Esophagus muscularis mucosa (tissue), 4 donors: Measurements from ENCODE around the gene ZNF546. TPM values are rescaled to one million over a fixed set of nuclear protein-coding genes. Genes with fewer than 3 reads are reported as not detected.

ENCODE experiments used
- DNase-seq: peaks from one replicate; pipeline ENCODE4 v3.0.0-alpha.2; 2017; ENCODE audit errors: extremely low spot score
- H3K27ac ChIP-seq, 4 donors: fragments of 200-600 bp; sonication (generic); replicated peaks in 1 of 4; 1 replicate in 3 of 4; 2 replicates in 1 of 4; pipeline ENCODE4 v1.5.1; 2016 to 2019; ENCODE audit warnings: mild to moderate bottlenecking in 1 of 4
- H3K27me3 ChIP-seq, 4 donors: fragments of 200-600 bp; sonication (generic); one replicate each; pipeline versions ENCODE4 v1.5.1 to v1.6.0; 2016 to 2019
- H3K36me3 ChIP-seq, 4 donors: fragments of 200-600 bp; sonication (generic); one replicate each; pipeline ENCODE4 v1.5.1; 2016 to 2019
- H3K4me1 ChIP-seq, 4 donors: fragments of 200-600 bp; sonication (generic); one replicate each; pipeline ENCODE4 v1.5.1; 2016 to 2019
- H3K4me3 ChIP-seq, 4 donors: fragments of 200-600 bp; sonication (generic); 1 replicate in 2 of 4; 2 replicates in 2 of 4; pipeline ENCODE4 v1.5.1; 2016 to 2019; ENCODE audit warnings: mild to moderate bottlenecking in 4 of 4, moderate library complexity in 1 of 4
- H3K9me3 ChIP-seq, 4 donors: fragments of 200-600 bp; sonication (generic); 1 replicate in 3 of 4; 2 replicates in 1 of 4; pipeline ENCODE4 v1.5.1; 2016 to 2019
- CTCF ChIP-seq, 3 experiments: fragments of 200-600 bp in 2 of 3; fragments of 450-650 bp in 1 of 3; sonication (generic) in 2 of 3; IDR thresholded peaks; one replicate each; pipeline ENCODE4 v1.5.1; 2017 to 2019; ENCODE audit warnings: antibody characterized with exemption in 3 of 3, mild to moderate bottlenecking in 2 of 3, moderate library complexity in 1 of 3
- EP300 ChIP-seq: sonication (generic); formaldehyde crosslinking; IDR thresholded peaks from one replicate; pipeline ENCODE4 v1.6.1; 2017; ENCODE audit warnings: antibody characterized with exemption
- POLR2A ChIP-seq: fragments of 450-650 bp; IDR thresholded peaks from one replicate; pipeline ENCODE4 v1.6.1; 2017; ENCODE audit warnings: antibody characterized with exemption, moderate library complexity, mild to moderate bottlenecking, low read depth
- POLR2AphosphoS5 ChIP-seq, 2 donors: sonication (generic); formaldehyde crosslinking; IDR thresholded peaks; one replicate each; pipeline ENCODE4 v1.6.1; 2017; ENCODE audit warnings: antibody characterized with exemption in 2 of 2
- WGBS: methylation state at CpG from one replicate; pipeline ENCODE4 v1.1.5; 2018; 5-methylcytosine and 5-hydroxymethylcytosine counted together
- intact Hi-C: fragments of 100-400 bp; cut with DNase I; formaldehyde crosslinking; loops from one replicate; pipeline ENCODE4 v1.15.1; 2023
- total RNA-seq, 4 donors: library from RNA; depleted of rRNA; stranded (reverse); fragments of >200 nt; gene quantifications; one replicate each; pipeline versions ENCODE4 v1.1.0 to v1.2.1, GENCODE V29; 2016

Gene ZNF546
- total RNA-seq, 4 donors from 2014 or later, result 3.6 to 8.5 (median 5.5) TPM

GRCh38 chr19:39963898-39964297, 33.0 kb upstream of the ZNF546 start:
- TF ChIP-seq POLR2AphosphoS5 (IDR thresholded peaks at IDR 0.05), result no peak
- no peak for TF ChIP-seq POLR2A
- no peak for TF ChIP-seq CTCF (IDR thresholded peaks at IDR 0.05)
- no peak for TF ChIP-seq EP300
- Histone ChIP-seq H3K9me3 (no peaks in the 10 kb centered on the region), H3K4me1 (no peaks in the 10 kb centered on the region), H3K4me3 (no peak overlapping the region), H3K27me3 (no peaks in the 10 kb centered on the region), H3K27ac (no peak overlapping the region), H3K36me3 (no peaks in the 10 kb centered on the region)
- no peak for DNase-seq
- WGBS, result 80% methylated on average over 3 of the region's 3 CpGs
- intact Hi-C loops, result no loop called here

- H3K27ac ChIP-seq, result no peak overlapping the region
- no peaks in the 10 kb centered on the region for H3K27me3 ChIP-seq
- H3K4me3 ChIP-seq, result no peak overlapping the region
- intact Hi-C loops, result no loop called here
- H3K36me3 ChIP-seq, result no peaks in the 10 kb centered on the region
- WGBS, result 89% methylated on average over 6 of the region's 6 CpGs
- H3K4me1 ChIP-seq, result peaks cover 8 to 18% (median 13%) of the 10 kb centered on the region in 4 donors
- no peaks in the 10 kb centered on the region for H3K9me3 ChIP-seq
- TF ChIP-seq EP300 (no peak), POLR2AphosphoS5 (IDR thresholded peaks at IDR 0.05) (no peak), CTCF (IDR thresholded peaks at IDR 0.05) (no peak)
- no peak for DNase-seq
Observed at GRCh38 chr19:39966617-39967016, 30.2 kb upstream of the ZNF546 start.

- H3K9me3 ChIP-seq, result no peaks in the 10 kb centered on the region
- DNase-seq, result no peak
- peaks cover 17 to 28% (median 23%) of the 10 kb centered on the region in 4 donors for H3K4me1 ChIP-seq
- peaks cover 2 to 6% (median 5%) of the 10 kb centered on the region in 4 donors for H3K36me3 ChIP-seq
- WGBS, result 90% methylated on average over 9 of the region's 9 CpGs
- no peaks in the 10 kb centered on the region for H3K27me3 ChIP-seq
- no peak overlapping the region for H3K27ac ChIP-seq
- intact Hi-C loops, result no loop called here
- H3K4me3 ChIP-seq, result no peak overlapping the region
- TF ChIP-seq POLR2AphosphoS5 (IDR thresholded peaks at IDR 0.05), result no peak
- no peak for TF ChIP-seq POLR2A
- TF ChIP-seq CTCF (IDR thresholded peaks at IDR 0.05), result no peak
- TF ChIP-seq EP300, result no peak
Observed at GRCh38 chr19:39967561-39967960, 29.3 kb upstream of the ZNF546 start.

GRCh38 chr19:39968789-39969188, 28.1 kb upstream of the ZNF546 start:
- no peak for TF ChIP-seq POLR2AphosphoS5 (IDR thresholded peaks at IDR 0.05)
- TF ChIP-seq CTCF (IDR thresholded peaks at IDR 0.05), result no peak
- TF ChIP-seq POLR2A, result no peak
- TF ChIP-seq EP300, result no peak
- Histone ChIP-seq H3K27me3 (no peaks in the 10 kb centered on the region), H3K9me3 (no peaks in the 10 kb centered on the region), H3K27ac (no peak overlapping the region), H3K4me1 (peaks cover 17 to 33% (median 28%) of the 10 kb centered on the region in 4 donors), H3K4me3 (no peak overlapping the region), H3K36me3 (peaks cover 5 to 18% (median 18%) of the 10 kb centered on the region in 4 donors)
- DNase-seq, result no peak
- 96% methylated on average over 11 of the region's 15 CpGs for WGBS
- intact Hi-C loops, result loop anchor here (2.0 kb wide), 1 partner anchor 176 kb away; no protein-coding TSS in a partner anchor

GRCh38 chr19:39969266-39969665, 27.6 kb upstream of the ZNF546 start:
- no peaks in the 10 kb centered on the region for H3K27me3 ChIP-seq
- H3K4me1 ChIP-seq, result peaks cover 17 to 33% (median 28%) of the 10 kb centered on the region in 4 donors
- WGBS, result 87% methylated on average over 6 of the region's 6 CpGs
- no peak overlapping the region for H3K4me3 ChIP-seq
- H3K27ac ChIP-seq, result no peak overlapping the region
- no peaks in the 10 kb centered on the region for H3K9me3 ChIP-seq
- no peak for DNase-seq
- intact Hi-C loops, result loop anchor here (2.0 kb wide), 1 partner anchor 176 kb away; no protein-coding TSS in a partner anchor
- peaks cover 9 to 23% (median 22%) of the 10 kb centered on the region in 4 donors for H3K36me3 ChIP-seq
- TF ChIP-seq EP300 (no peak), POLR2AphosphoS5 (IDR thresholded peaks at IDR 0.05) (no peak), CTCF (IDR thresholded peaks at IDR 0.05) (no peak)
